ENCODE data around the gene DDIT3. TPM values are rescaled to one million over a fixed set of nuclear protein-coding genes. Genes with fewer than 3 reads are reported as not detected.

Gene DDIT3
- total RNA-seq, 1 experiment from 2014 or later: 3.4 TPM

DNA sequence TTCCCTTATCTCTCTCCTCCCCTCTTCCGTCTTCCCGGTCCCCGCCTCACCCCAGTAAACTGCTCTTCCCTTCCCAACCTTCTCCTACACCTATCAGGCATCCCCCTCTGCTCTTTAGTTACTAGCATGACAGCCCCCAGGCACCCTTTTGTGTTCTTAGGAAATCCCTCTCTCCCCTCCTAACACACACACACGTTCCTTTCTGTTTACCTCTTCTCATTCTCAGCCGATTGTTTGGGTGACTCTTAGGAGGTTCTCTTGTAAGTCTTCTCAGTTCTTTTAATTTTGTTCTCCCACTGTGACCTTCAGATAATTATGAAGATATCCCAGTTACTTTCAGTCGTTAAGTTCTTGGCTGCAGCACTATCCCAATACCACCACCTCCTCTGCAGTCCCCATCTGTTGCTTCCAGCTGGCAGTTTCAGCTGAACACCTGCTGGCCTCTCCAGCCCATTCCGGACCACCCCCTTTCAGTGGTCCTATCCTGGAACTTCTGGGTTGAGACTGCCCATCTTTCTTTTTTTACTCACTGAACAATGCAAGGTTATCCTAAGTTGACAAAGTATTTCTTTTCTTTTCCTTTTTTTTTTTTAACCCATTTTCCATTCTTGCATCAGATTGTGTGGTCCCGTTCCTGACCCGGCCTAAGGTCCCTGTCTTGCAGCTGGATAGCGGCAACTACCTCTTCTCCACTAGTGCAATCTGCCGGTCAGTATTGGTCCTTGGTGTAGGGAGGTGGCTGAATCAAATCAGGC lies 31.7 kb downstream of the DDIT3 start:
- ATAC-seq (no peak), DNase-seq (ENCODE audit: low spot score) (no peak)
- CTCF ChIA-PET: interaction anchor here (0.7 to 1.3 kb wide), 2 partner anchors 12 to 20 kb away, joined by 3 to 4 read pairs; no protein-coding TSS in a partner anchor
- H3K27ac Mint-ChIP-seq: peak overlapping the region; percentile 93
- peaks cover 9% of the 10 kb centered on the region for H3K4me1 Mint-ChIP-seq
- peak overlapping the region; percentile 99 for H3K4me3 Mint-ChIP-seq
- TF ChIP-seq ARID4B (CRISPR knock-in tag; IDR thresholded peaks at IDR 0.05; ENCODE audit: borderline replicate concordance) (no peak), MAX (CRISPR knock-in tag; IDR thresholded peaks at IDR 0.05) (0 out of 2 replicates have a peak, but pooled peaks have one; percentile 19), RELA (CRISPR knock-in tag; IDR thresholded peaks at IDR 0.05; ENCODE audit: borderline replicate concordance) (no peak)
- TF ChIP-seq, protein P1, sequence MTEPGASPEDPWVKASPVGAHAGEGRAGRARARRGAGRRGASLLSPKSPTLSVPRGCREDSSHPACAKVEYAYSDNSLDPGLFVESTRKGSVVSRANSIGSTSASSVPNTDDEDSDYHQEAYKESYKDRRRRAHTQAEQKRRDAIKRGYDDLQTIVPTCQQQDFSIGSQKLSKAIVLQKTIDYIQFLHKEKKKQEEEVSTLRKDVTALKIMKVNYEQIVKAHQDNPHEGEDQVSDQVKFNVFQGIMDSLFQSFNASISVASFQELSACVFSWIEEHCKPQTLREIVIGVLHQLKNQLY (CRISPR knock-in tag; IDR thresholded peaks at IDR 0.05): no peak
- POLR2A ChIA-PET: interaction anchor here (0.9 to 1.5 kb wide), 2 partner anchors 14 to 34 kb away, joined by 4 read pairs; partner anchors contain the start of gene INHBE
- H3K9me3 Mint-ChIP-seq: peaks cover 6% of the 10 kb centered on the region
- no peaks in the 10 kb centered on the region; the same call in 1 of the 2 replicates for H3K27me3 Mint-ChIP-seq (ENCODE audit: low read depth)
- H3K36me3 Mint-ChIP-seq: peaks cover 50% of the 10 kb centered on the region

GRCh38 chr12:57487597-57488401 lies 32.5 kb downstream of the DDIT3 start, which contains the start of gene MARS1:
Gene MARS1, plus strand, starts transcription at chr12:57488068. Its CDS starts 23 bp downstream, at chr12:57488091.
- ATAC-seq (peak; percentile 97), DNase-seq (ENCODE audit: low spot score) (peak; percentile 92)
- Mint-ChIP-seq H3K27ac (peak within 1 kb of the TSS; percentile 93), H3K4me1 (peaks cover 15% of the 10 kb centered on the region), H3K36me3 (peaks cover 47% of the 10 kb centered on the region), H3K4me3 (peak within 1 kb of the TSS; percentile 99), H3K27me3 (ENCODE audit: low read depth) (no peaks in the 10 kb centered on the region; the same call in 1 of the 2 replicates), H3K9me3 (peaks cover 3% of the 10 kb centered on the region)
- CTCF ChIA-PET: interaction anchor here (0.7 to 1.4 kb wide), 4 partner anchors 11 to 401 kb away, joined by 3 to 11 read pairs (median 5); no protein-coding TSS in a partner anchor
- POLR2A ChIA-PET: interaction anchor here (0.9 to 1.5 kb wide), 3 partner anchors 12 to 33 kb away, joined by 4 to 8 read pairs (median 4); partner anchors contain the start of gene INHBE
- TF ChIP-seq ZNF263 (CRISPR knock-in tag; IDR thresholded peaks at IDR 0.05; ENCODE audit: low read depth): no peak
- TF ChIP-seq RELA (CRISPR knock-in tag; IDR thresholded peaks at IDR 0.05; ENCODE audit: borderline replicate concordance): no peak
- TF ChIP-seq ELF4 (CRISPR knock-in tag; IDR thresholded peaks at IDR 0.05; ENCODE audit: low read depth): no peak
- TF ChIP-seq, protein P2, sequence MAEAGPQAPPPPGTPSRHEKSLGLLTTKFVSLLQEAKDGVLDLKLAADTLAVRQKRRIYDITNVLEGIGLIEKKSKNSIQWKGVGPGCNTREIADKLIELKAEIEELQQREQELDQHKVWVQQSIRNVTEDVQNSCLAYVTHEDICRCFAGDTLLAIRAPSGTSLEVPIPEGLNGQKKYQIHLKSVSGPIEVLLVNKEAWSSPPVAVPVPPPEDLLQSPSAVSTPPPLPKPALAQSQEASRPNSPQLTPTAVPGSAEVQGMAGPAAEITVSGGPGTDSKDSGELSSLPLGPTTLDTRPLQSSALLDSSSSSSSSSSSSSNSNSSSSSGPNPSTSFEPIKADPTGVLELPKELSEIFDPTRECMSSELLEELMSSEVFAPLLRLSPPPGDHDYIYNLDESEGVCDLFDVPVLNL (CRISPR knock-in tag; IDR thresholded peaks at IDR 0.05; ENCODE audit: borderline replicate concordance, low read depth): no peak
- no peak for TF ChIP-seq ZNF423 (CRISPR knock-in tag; IDR thresholded peaks at IDR 0.05)
- TF ChIP-seq, protein P3, sequence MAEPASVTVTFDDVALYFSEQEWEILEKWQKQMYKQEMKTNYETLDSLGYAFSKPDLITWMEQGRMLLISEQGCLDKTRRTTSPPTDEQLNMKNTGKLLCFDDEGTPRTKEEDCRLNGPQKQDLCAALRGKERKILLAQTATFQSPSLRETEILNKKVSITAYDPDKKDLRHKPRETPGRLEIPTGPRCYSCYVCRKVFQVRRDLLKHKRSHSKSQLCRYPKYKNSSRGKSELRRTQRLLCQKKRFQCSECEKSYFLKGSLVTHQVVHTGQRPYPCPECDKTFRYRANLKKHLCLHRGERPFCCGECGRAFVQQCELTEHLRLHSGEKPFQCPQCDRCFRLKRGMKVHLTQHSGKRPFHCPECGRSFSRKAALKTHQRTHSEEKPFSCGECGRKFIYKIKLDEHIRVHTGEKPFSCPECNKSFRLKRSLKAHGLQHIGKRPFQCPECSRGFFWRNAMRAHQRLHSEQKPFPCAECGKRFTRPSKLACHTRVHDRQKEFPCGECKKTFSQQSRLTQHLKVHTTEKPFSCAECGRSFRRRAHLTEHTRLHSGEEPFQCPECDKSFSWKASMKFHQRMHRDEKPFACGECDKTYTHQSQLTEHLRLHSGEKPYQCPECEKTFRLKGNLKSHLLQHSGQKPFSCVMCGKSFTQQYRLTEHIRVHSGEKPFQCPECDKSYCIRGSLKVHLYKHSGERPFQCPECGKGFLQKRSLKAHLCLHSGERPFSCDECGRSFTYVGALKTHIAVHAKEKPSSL (CRISPR knock-in tag; conservative IDR thresholded peaks at IDR 0.05): no peak
- no peak for TF ChIP-seq SMAD3 (CRISPR knock-in tag; IDR thresholded peaks at IDR 0.05; ENCODE audit: borderline replicate concordance)
- no peak for TF ChIP-seq CREM (CRISPR knock-in tag; IDR thresholded peaks at IDR 0.05)
- 0 out of 2 replicates have a peak, but pooled peaks have one; percentile 16 for TF ChIP-seq ZNF121 (CRISPR knock-in tag; IDR thresholded peaks at IDR 0.05)
- no peak; the same call in 1 of the 2 replicates for TF ChIP-seq TEAD1 (CRISPR knock-in tag; IDR thresholded peaks at IDR 0.05)
- no peak for TF ChIP-seq TP53 (CRISPR knock-in tag; IDR thresholded peaks at IDR 0.05)
- TF ChIP-seq ZNF416 (CRISPR knock-in tag; IDR thresholded peaks at IDR 0.05): 0 out of 2 replicates have a peak, but pooled peaks have one; percentile 14
- TF ChIP-seq NR1H2 (CRISPR knock-in tag; IDR thresholded peaks at IDR 0.05): no peak
- TF ChIP-seq, protein P4, sequence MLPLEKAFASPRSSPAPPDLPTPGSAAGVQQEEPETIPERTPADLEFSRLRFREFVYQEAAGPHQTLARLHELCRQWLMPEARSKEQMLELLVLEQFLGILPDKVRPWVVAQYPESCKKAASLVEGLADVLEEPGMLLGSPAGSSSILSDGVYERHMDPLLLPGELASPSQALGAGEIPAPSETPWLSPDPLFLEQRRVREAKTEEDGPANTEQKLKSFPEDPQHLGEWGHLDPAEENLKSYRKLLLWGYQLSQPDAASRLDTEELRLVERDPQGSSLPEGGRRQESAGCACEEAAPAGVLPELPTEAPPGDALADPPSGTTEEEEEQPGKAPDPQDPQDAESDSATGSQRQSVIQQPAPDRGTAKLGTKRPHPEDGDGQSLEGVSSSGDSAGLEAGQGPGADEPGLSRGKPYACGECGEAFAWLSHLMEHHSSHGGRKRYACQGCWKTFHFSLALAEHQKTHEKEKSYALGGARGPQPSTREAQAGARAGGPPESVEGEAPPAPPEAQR (CRISPR knock-in tag; IDR thresholded peaks at IDR 0.05): no peak

All from WTC11 (cell line).